ENCODE measurements around the gene ARL14. TPM values are rescaled to one million over a fixed set of nuclear protein-coding genes. Genes with fewer than 3 reads are reported as not detected.

Gene ARL14
- total and polyA plus RNA-seq, 2 of the 13 experiments (the other 11 are each of a cell fraction or from before 2014, with no cell fraction given), result 0.11 TPM; not detected in 1

- no peaks in the 10 kb centered on the region for H3K36me3 ChIP-seq (replicated peaks in 1 of 2; ENCODE audit: control insufficient read depth in 1 of 2, insufficient read depth in 2 of 2, low read length in 2 of 2)
- FAIRE-seq, result no peak
- BruUV-seq (replicated peaks), result no TSS peak
- H3K27ac ChIP-seq (ENCODE audit: extremely low read length, insufficient read depth, low read length), result no peak overlapping the region
- 24% methylated on average over 5 of the region's 5 CpGs for WGBS (ENCODE audit: low lambda C conversion rate)
- no peak for ATAC-seq
- intact Hi-C loops (cut with micrococcal nuclease; ENCODE audit: unreplicated experiment) (no loop called here), in situ Hi-C loops (cut with HindIII; ENCODE audit: extremely low pct_ligation_motif_present, low pct_unique_long_range_greater_than_20kb) (no loop called here)
- H2AFZ ChIP-seq (ENCODE audit: low read length), result no peak overlapping the region
- H3K27me3 ChIP-seq (ENCODE audit: control insufficient read depth in 1 of 2, insufficient read depth in 2 of 2, low read length in 2 of 2), result no peaks in the 10 kb centered on the region
- H4K20me1 ChIP-seq (ENCODE audit: insufficient read depth, low read length), result no peaks in the 10 kb centered on the region
- no peak for TF ChIP-seq ZNF598 (CRISPR knock-in tag; IDR thresholded peaks at IDR 0.05; ENCODE audit: borderline replicate concordance)
- no peak for TF ChIP-seq ZNF670 (CRISPR knock-in tag; IDR thresholded peaks at IDR 0.05; ENCODE audit: borderline replicate concordance)
- H3K4me2 ChIP-seq (ENCODE audit: low read depth, low read length), result no peak overlapping the region
- POLR2A ChIA-PET, result no interaction called here
- no peaks in the 10 kb centered on the region for H3K4me1 ChIP-seq (ENCODE audit: insufficient read depth, low read length)
- H3K9me3 ChIP-seq (ENCODE audit: low read length), result no peaks in the 10 kb centered on the region
- H3K9ac ChIP-seq (ENCODE audit: insufficient read depth, low read depth, low read length), result no peak overlapping the region
- H3K4me3 ChIP-seq (replicated peaks in 1 of 3; ENCODE audit: insufficient read depth in 1 of 3, low read depth in 2 of 3, low read length in 3 of 3), result no peak overlapping the region
- H3K79me2 ChIP-seq (ENCODE audit: insufficient read depth, low read length), result no peaks in the 10 kb centered on the region
- CTCF ChIA-PET (ENCODE audit: low intra/inter-chr PET ratio, low total read pairs), result no interaction called here
- no peak for DNase-seq (ENCODE audit: low spot score)
Observed at GRCh38 chr3:160660902-160661301, 16.1 kb upstream of the ARL14 start.

- BruUV-seq (replicated peaks), result no TSS peak
- ChIA-PET CTCF (ENCODE audit: low intra/inter-chr PET ratio, low total read pairs) (no interaction called here), POLR2A (no interaction called here)
- intact Hi-C loops (cut with micrococcal nuclease; ENCODE audit: unreplicated experiment) (no loop called here), in situ Hi-C loops (cut with HindIII; ENCODE audit: extremely low pct_ligation_motif_present, low pct_unique_long_range_greater_than_20kb) (no loop called here)
- no peak for ATAC-seq
- H3K27ac ChIP-seq (ENCODE audit: extremely low read length, insufficient read depth, low read length), result no peak overlapping the region
- no peak for DNase-seq (ENCODE audit: low spot score)
- no peaks in the 10 kb centered on the region for H3K9me3 ChIP-seq (ENCODE audit: low read length)
- no peak overlapping the region for H2AFZ ChIP-seq (ENCODE audit: low read length)
- no peak for TF ChIP-seq KDM1A (CRISPR knock-in tag; IDR thresholded peaks at IDR 0.05)
- no peak for TF ChIP-seq STAT6 (CRISPR knock-in tag; IDR thresholded peaks at IDR 0.05; ENCODE audit: borderline replicate concordance)
- TF ChIP-seq JUND (CRISPR knock-in tag; IDR thresholded peaks at IDR 0.05), result no peak
- TF ChIP-seq SYNCRIP (IDR thresholded peaks at IDR 0.05; ENCODE audit: insufficient read depth, low read depth, low read length), result no peak
- TF ChIP-seq ZNF354B (CRISPR knock-in tag; IDR thresholded peaks at IDR 0.05), result no peak
- TF ChIP-seq ZSCAN29 (CRISPR knock-in tag; conservative IDR thresholded peaks at IDR 0.05), result no peak
- no peak for TF ChIP-seq BORCS8-MEF2B (CRISPR knock-in tag; IDR thresholded peaks at IDR 0.05)
- TF ChIP-seq EHMT2 (IDR thresholded peaks at IDR 0.05; ENCODE audit: borderline replicate concordance, low read depth, low read length), result no peak
- no peak for TF ChIP-seq DRAP1 (CRISPR knock-in tag; IDR thresholded peaks at IDR 0.05)
- TF ChIP-seq ZSCAN22 (CRISPR knock-in tag; IDR thresholded peaks at IDR 0.05), result no peak
- no peak for TF ChIP-seq ZNF549 (CRISPR knock-in tag; IDR thresholded peaks at IDR 0.05)
- no peak for TF ChIP-seq TBX3 (IDR thresholded peaks at IDR 0.05; ENCODE audit: borderline replicate concordance)
- no peak for TF ChIP-seq ATF2 (CRISPR knock-in tag; IDR thresholded peaks at IDR 0.05)
- no peak for TF ChIP-seq RARG (CRISPR knock-in tag; IDR thresholded peaks at IDR 0.05; ENCODE audit: low read depth)
- no peak overlapping the region for H3K9ac ChIP-seq (ENCODE audit: insufficient read depth, low read depth, low read length)
- no peaks in the 10 kb centered on the region for H4K20me1 ChIP-seq (ENCODE audit: insufficient read depth, low read length)
- no peak for FAIRE-seq
- no peak overlapping the region for H3K4me3 ChIP-seq (replicated peaks in 1 of 3; ENCODE audit: insufficient read depth in 1 of 3, low read depth in 2 of 3, low read length in 3 of 3)
- no peaks in the 10 kb centered on the region for H3K27me3 ChIP-seq (ENCODE audit: control insufficient read depth in 1 of 2, insufficient read depth in 2 of 2, low read length in 2 of 2)
- no peak overlapping the region for H3K4me2 ChIP-seq (ENCODE audit: low read depth, low read length)
- WGBS (ENCODE audit: low lambda C conversion rate), result 0% methylated on average over 1 of the region's 1 CpG
- H3K4me1 ChIP-seq (ENCODE audit: insufficient read depth, low read length), result no peaks in the 10 kb centered on the region
- H3K79me2 ChIP-seq (ENCODE audit: insufficient read depth, low read length), result no peaks in the 10 kb centered on the region
- H3K36me3 ChIP-seq (replicated peaks in 1 of 2; ENCODE audit: control insufficient read depth in 1 of 2, insufficient read depth in 2 of 2, low read length in 2 of 2), result no peaks in the 10 kb centered on the region
Observed at GRCh38 chr3:160661660-160662059, 15.3 kb upstream of the ARL14 start.
